Keratinocyte (primary cell): ENCODE results near the gene AKIRIN1. TPM values are rescaled to one million over a fixed set of nuclear protein-coding genes. Genes with fewer than 3 reads are reported as not detected.

Experiments used
- DNase-seq: peaks from one replicate; pipeline ENCODE4 v3.0.0-alpha.2; 2011; ENCODE audit warnings: low read depth, missing footprints, low spot score
- FAIRE-seq: peaks from 2 replicates; lab custom pipeline; 2011; peaks lifted over from hg19 to GRCh38; lab: Jason Lieb, UNC
- H2AFZ ChIP-seq: 2 replicates; pipeline ENCODE4 v1.6.0; 2012; ENCODE audit warnings: low read length, control low read depth, inconsistent platforms; ENCODE audit not compliant: control insufficient read depth
- H3K27ac ChIP-seq: 2 replicates; pipeline ENCODE4 v1.5.1; 2011; ENCODE audit warnings: low read length; ENCODE audit not compliant: control insufficient read depth, insufficient read depth
- H3K27me3 ChIP-seq: 3 replicates; pipeline ENCODE4 v1.6.0; 2011; ENCODE audit warnings: low read length; ENCODE audit not compliant: control insufficient read depth, insufficient read depth; ENCODE audit errors: extremely low read depth
- H3K36me3 ChIP-seq, 2 experiments: 2 replicates in 1 of 2; 3 replicates in 1 of 2; pipeline ENCODE4 v1.5.1; 2011; ENCODE audit warnings: low read length in 2 of 2, mild to moderate bottlenecking in 1 of 2; ENCODE audit not compliant: control insufficient read depth in 2 of 2, insufficient read depth in 2 of 2; ENCODE audit errors: extremely low read depth in 1 of 2
- H3K4me1 ChIP-seq: 3 replicates; pipeline ENCODE4 v1.5.1; 2011; ENCODE audit warnings: low read length; ENCODE audit not compliant: control insufficient read depth, insufficient read depth; ENCODE audit errors: extremely low read depth
- H3K4me2 ChIP-seq: 3 replicates; pipeline ENCODE4 v1.6.0; 2011; ENCODE audit warnings: low read depth, low read length; ENCODE audit not compliant: control insufficient read depth, insufficient read depth; ENCODE audit errors: extremely low read depth
- H3K4me3 ChIP-seq, 3 experiments: fragments of 200-600 bp in 1 of 3; sonication (generic) in 1 of 3; 2 replicates in 2 of 3; 3 replicates in 1 of 3; pipeline ENCODE4 v1.5.1; 2011 to 2016; ENCODE audit warnings: low read length in 3 of 3, mild to moderate bottlenecking in 3 of 3, control low read depth in 2 of 3, inconsistent platforms in 1 of 3, low read depth in 1 of 3, mixed read lengths in 1 of 3, mixed run types in 1 of 3, moderate library complexity in 1 of 3; ENCODE audit not compliant: control insufficient read depth in 2 of 3, insufficient read depth in 2 of 3; ENCODE audit errors: extremely low read depth in 1 of 3
- H3K79me2 ChIP-seq: 2 replicates; pipeline ENCODE4 v1.6.0; 2012; ENCODE audit warnings: low read length; ENCODE audit not compliant: control insufficient read depth, insufficient read depth
- H3K9ac ChIP-seq: 3 replicates; pipeline ENCODE4 v1.6.0; 2011; ENCODE audit warnings: low read length; ENCODE audit not compliant: control insufficient read depth, insufficient read depth; ENCODE audit errors: extremely low read depth
- H3K9me1 ChIP-seq: 3 replicates; pipeline ENCODE4 v1.6.0; 2011; ENCODE audit warnings: low read length; ENCODE audit not compliant: control insufficient read depth, insufficient read depth; ENCODE audit errors: extremely low read depth
- H3K9me3 ChIP-seq: 2 replicates; pipeline ENCODE4 v1.5.1; 2012; ENCODE audit warnings: low read depth, low read length; ENCODE audit not compliant: control insufficient read depth
- H4K20me1 ChIP-seq: 3 replicates; pipeline ENCODE4 v1.6.0; 2011; ENCODE audit warnings: low read length; ENCODE audit not compliant: control insufficient read depth, insufficient read depth; ENCODE audit errors: extremely low read depth
- CTCF ChIP-seq, 3 experiments: IDR thresholded peaks in 1 of 3; conservative IDR thresholded peaks in 1 of 3; optimal IDR thresholded peaks in 1 of 3; 2 replicates in 2 of 3; 3 replicates in 1 of 3; pipeline versions ENCODE3 to v1.5.1; 2011; ENCODE audit warnings: low read length in 3 of 3, mild to moderate bottlenecking in 3 of 3, moderate library complexity in 2 of 3, control low read depth in 1 of 3, inconsistent platforms in 1 of 3; ENCODE audit not compliant: insufficient read depth in 2 of 3; ENCODE audit errors: extremely low read depth in 1 of 3
- EZH2 ChIP-seq: IDR thresholded peaks from one replicate; pipeline ENCODE4 v1.6.1; 2012; ENCODE audit warnings: inconsistent platforms, mild to moderate bottlenecking, low read length, moderate library complexity
- dilution Hi-C: fragments of 300-500 bp; cut with MboI; formaldehyde crosslinking; loops from one replicate; pipeline ENCODE4 v1.7.0; 2020; ENCODE audit warnings: low sequenced_read_pairs; ENCODE audit not compliant: extremely low pct_ligation_motif_present
- polyA plus RNA-seq, 5 experiments: library from polyadenylated mRNA; depleted of rRNA in 3 of 5; stranded (reverse) in 3 of 5; stranded (forward) in 1 of 5; unstranded in 1 of 5; fragments of >200 nt; gene quantifications; 1 replicate in 1 of 5; 2 replicates in 3 of 5; 3 replicates in 1 of 5; pipeline versions ENCODE4 v1.2.1 to v1.2.3, GENCODE V29; 2011 to 2012; ENCODE audit warnings: missing spikeins in 2 of 5, low read depth in 1 of 5, low replicate concordance in 1 of 5

The AKIRIN1 gene
- polyA plus RNA-seq, 1 donor (not counting 4 experiments of a cell fraction or from before 2014, with no cell fraction given) = 111 TPM

GRCh38 chr1:39003281-39003680, 12.2 kb downstream of the AKIRIN1 start:
- H3K27me3 ChIP-seq = no peaks in the 10 kb centered on the region
- no peaks in the 10 kb centered on the region for H3K9me1 ChIP-seq
- no peak overlapping the region for H2AFZ ChIP-seq
- peaks cover 6% of the 10 kb centered on the region for H4K20me1 ChIP-seq
- FAIRE-seq (no peak), DNase-seq (no peak)
- H3K9ac ChIP-seq = no peak overlapping the region
- H3K27ac ChIP-seq = no peak overlapping the region
- peaks cover 20% of the 10 kb centered on the region for H3K79me2 ChIP-seq
- no peaks in the 10 kb centered on the region for H3K9me3 ChIP-seq
- H3K4me1 ChIP-seq = peaks cover 38% of the 10 kb centered on the region
- TF ChIP-seq EZH2 (no peak), CTCF (optimal IDR thresholded peaks at IDR 0.05 in 1 of 3, IDR thresholded peaks at IDR 0.05 in 1 of 3, conservative IDR thresholded peaks at IDR 0.05 in 1 of 3; ENCODE audit: extremely low read depth in 1 of 3, insufficient read depth in 2 of 3, low read length in 3 of 3) (no peak)
- no peak overlapping the region for H3K4me3 ChIP-seq
- peaks cover 20 to 46% of the 10 kb centered on the region in 2 experiments for H3K36me3 ChIP-seq
- H3K4me2 ChIP-seq = no peak overlapping the region
- dilution Hi-C loops = no loop called here

GRCh38 chr1:39003794-39004193, 12.7 kb downstream of the AKIRIN1 start:
- no peak for TF ChIP-seq CTCF (optimal IDR thresholded peaks at IDR 0.05 in 1 of 3, IDR thresholded peaks at IDR 0.05 in 1 of 3, conservative IDR thresholded peaks at IDR 0.05 in 1 of 3; ENCODE audit: extremely low read depth in 1 of 3, insufficient read depth in 2 of 3, low read length in 3 of 3)
- TF ChIP-seq EZH2 = no peak
- Histone ChIP-seq H3K4me1 (peaks cover 38% of the 10 kb centered on the region), H2AFZ (no peak overlapping the region), H3K9me1 (no peaks in the 10 kb centered on the region), H3K79me2 (peaks cover 16% of the 10 kb centered on the region), H3K4me3 (no peak overlapping the region), H3K36me3 (peaks cover 21 to 46% of the 10 kb centered on the region in 2 experiments), H3K27ac (peak overlapping the region; percentile 60), H3K27me3 (no peaks in the 10 kb centered on the region), H3K4me2 (no peak overlapping the region), H4K20me1 (peaks cover 6% of the 10 kb centered on the region), H3K9me3 (no peaks in the 10 kb centered on the region), H3K9ac (no peak overlapping the region)
- FAIRE-seq (peak; percentile 76), DNase-seq (no peak)
- dilution Hi-C loops = no loop called here
